ENCODE data around the gene FAM156A. TPM values are rescaled to one million over a fixed set of nuclear protein-coding genes. Genes with fewer than 3 reads are reported as not detected.
A peak's percentile ranks its signal among the peaks of the same experiment; 100 is the strongest.
"Not testable (repeated sequence)": the region's sequence is repeated elsewhere in the genome, so short reads cannot be mapped to it uniquely, and the experiment has no call there.

The FAM156A gene
- total RNA-seq, 2 experiments from 2014 or later = 18.5 to 21.0 TPM

DNA sequence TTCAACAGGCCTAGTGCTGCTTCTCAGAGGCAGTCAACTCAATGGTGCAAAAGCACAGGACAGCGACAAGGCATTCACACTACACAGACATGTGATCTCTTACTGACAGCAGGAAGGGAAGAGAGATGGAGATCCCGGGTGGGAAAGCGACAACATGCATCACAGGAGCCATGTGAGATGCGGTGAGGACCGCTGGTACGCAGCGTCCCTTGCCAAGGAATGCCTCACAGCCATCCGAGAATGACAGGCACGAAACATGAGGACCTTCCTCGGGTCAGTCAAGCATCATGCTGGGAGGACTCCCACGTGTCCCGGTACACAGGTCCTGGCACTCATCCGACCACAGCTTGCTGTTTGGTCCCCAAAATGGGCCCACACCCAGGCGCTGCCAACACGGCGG is 10.8 kb downstream of the FAM156A start:
- H3K27ac Mint-ChIP-seq; H3K36me3 Mint-ChIP-seq (ENCODE audit: low read depth); POLR2A ChIA-PET; H3K9me3 Mint-ChIP-seq; DNase-seq; H3K27me3 Mint-ChIP-seq; H3K4me1 Mint-ChIP-seq; CTCF ChIA-PET; H3K4me3 Mint-ChIP-seq: not testable (repeated sequence)

DNA sequence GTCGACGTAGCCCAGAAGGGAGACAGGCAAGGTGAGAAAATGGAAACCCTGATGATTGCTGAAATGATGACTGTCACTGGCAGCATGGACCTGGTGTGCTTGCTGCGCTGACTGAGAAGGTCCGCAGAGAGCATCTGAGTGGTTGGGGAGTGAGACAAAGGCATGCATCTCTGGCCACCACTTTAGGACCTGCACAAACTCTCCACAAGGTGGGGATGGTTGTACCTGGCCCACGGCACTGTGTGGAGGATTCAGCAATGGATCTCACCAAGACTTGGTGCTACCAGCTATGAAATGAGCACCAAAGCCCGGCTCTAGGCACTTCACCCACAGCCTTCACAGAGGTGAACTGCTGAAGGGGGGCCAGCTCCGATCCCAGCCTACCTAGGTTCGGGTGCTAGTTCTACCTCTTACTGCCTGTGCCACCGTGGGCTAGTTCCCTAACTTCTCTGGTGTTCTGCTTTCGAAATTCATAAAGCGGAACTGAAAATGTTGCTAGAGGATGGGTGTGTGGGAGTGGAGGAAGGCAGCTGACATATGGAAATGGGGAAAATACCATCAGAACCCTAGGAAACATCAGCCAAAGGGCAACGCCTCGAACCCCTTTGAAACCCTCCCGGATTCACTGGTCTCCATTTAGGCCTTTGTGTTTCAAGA is 12.4 kb downstream of the FAM156A start:
- H3K4me3 Mint-ChIP-seq; H3K27me3 Mint-ChIP-seq; H3K4me1 Mint-ChIP-seq; DNase-seq; H3K27ac Mint-ChIP-seq; H3K36me3 Mint-ChIP-seq (ENCODE audit: low read depth); H3K9me3 Mint-ChIP-seq; POLR2A ChIA-PET; CTCF ChIA-PET: not testable (repeated sequence)

DNA sequence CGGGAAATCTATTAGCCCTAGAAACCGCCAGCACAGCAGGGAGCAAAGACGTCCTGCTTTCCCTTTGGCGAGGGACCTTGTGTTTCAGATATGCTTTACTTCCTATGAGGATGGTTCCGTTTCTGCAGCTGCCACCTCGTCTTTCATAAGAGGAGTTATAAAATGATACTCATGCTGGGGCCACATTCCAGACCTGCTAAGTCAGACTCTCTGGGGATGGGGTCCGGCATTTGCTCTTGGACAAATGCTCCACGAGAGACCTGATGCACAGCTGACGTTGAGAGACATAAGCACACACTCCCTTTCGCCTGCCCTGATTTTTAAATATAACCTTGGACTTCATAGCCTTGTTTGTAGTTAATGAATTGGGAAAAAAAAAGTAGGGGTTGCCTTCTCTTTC is 16.6 kb downstream of the FAM156A start:
- H3K36me3 Mint-ChIP-seq (ENCODE audit: low read depth); H3K27ac Mint-ChIP-seq; DNase-seq; H3K4me1 Mint-ChIP-seq; H3K27me3 Mint-ChIP-seq; POLR2A ChIA-PET; H3K9me3 Mint-ChIP-seq; H3K4me3 Mint-ChIP-seq; CTCF ChIA-PET: not testable (repeated sequence)

DNA sequence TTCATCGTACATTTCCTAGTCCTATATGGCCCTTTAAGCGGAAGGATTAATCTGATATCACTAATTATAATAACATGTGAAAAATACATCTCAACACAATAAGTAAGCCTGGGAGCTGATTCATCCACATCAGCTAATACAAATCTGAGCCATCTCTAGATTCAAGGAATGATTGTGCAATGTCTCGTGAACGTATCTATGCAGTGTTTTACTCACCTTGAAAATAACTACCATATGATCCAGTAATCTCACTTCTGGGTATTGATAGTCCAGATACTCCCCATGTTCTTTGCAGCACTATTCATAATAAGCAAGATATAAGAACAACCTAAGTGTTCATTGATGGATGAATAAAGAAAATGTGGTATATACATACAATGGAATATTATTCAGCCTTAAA is 17.6 kb downstream of the FAM156A start:
- H3K4me1 Mint-ChIP-seq; CTCF ChIA-PET; H3K27me3 Mint-ChIP-seq; H3K36me3 Mint-ChIP-seq (ENCODE audit: low read depth); DNase-seq; H3K4me3 Mint-ChIP-seq; POLR2A ChIA-PET; H3K27ac Mint-ChIP-seq; H3K9me3 Mint-ChIP-seq: not testable (repeated sequence)

DNA sequence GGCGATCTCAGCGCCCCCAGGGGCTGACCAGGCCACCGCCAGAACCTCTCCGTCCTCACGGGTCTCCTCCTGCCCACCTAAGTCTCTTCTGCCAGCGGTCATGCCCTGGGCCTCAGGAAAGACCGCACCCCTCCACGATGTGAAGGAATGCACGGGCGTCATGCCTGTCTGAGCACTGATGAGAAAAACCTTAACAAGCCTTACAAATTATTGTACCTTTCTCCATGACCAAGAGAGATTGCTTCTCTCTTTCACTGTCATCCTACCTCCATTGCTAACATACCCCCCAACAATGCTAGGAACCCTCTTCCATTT is 22.9 kb downstream of the FAM156A start:
- peak overlapping the region; percentile 82 for H3K4me3 Mint-ChIP-seq
- not testable (repeated sequence) for H3K9me3 Mint-ChIP-seq; DNase-seq; H3K27me3 Mint-ChIP-seq; H3K36me3 Mint-ChIP-seq (ENCODE audit: low read depth); H3K4me1 Mint-ChIP-seq
- peak overlapping the region; percentile 94 for H3K27ac Mint-ChIP-seq
- CTCF ChIA-PET = interaction anchor here (0.7 to 1.1 kb wide), 3 partner anchors 11 to 146 kb away, joined by 4 to 12 read pairs (median 4); partner anchors contain the start of gene TSPYL2
- POLR2A ChIA-PET = interaction anchor here (1.0 kb wide), 2 partner anchors 15 to 60 kb away, joined by 3 to 5 read pairs; no protein-coding TSS in a partner anchor

DNA sequence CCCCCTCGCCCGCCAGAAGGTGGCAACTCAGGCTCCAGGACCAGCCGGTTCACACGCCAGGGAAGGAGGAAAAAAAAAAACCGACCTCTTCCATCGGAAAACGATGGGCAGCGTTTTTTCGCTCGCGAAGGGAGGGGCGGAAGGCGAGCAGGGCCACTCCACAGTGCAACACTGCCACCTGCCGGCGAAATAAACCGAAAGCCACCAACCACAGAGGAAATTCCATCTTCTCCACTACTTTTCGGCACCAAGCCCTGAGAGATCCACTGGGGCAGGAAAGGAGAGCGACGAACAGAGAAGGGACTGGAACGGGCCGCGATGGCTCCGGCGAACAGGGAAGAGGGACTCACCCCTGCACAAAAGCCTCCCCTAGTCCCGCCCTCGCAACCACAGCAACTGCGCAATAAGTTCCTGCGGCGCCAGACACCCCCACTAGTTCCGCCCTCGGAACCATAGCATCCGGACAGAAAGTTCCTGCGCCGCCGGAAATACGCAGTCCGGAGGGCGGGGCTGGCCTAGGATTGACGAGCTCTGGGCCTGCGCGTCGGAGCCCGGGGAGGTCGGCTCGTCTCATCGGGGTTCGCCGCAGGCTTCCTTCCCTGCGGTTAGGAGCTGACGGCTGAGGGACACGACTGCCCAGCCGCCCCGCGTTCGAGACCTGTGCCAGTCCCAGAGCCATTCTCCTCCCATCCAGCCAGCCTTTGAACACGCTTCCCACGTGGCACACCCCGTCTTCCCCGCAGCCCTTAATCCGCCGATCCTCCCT is 23.4 kb downstream of the FAM156A start:
- no peaks in the 10 kb centered on the region for H3K27me3 Mint-ChIP-seq
- peaks cover 4% of the 10 kb centered on the region for H3K36me3 Mint-ChIP-seq (ENCODE audit: low read depth)
- peak overlapping the region; percentile 82 for H3K4me3 Mint-ChIP-seq
- H3K4me1 Mint-ChIP-seq = peaks cover 8% of the 10 kb centered on the region
- ChIA-PET POLR2A (interaction anchor here (1.0 kb wide), 2 partner anchors 15 to 61 kb away, joined by 3 to 5 read pairs; no protein-coding TSS in a partner anchor), CTCF (interaction anchor here (0.7 to 1.1 kb wide), 3 partner anchors 11 to 147 kb away, joined by 4 to 12 read pairs (median 4); partner anchors contain the start of gene TSPYL2)
- peak overlapping the region; percentile 94 for H3K27ac Mint-ChIP-seq
- DNase-seq = peak; percentile 92
- H3K9me3 Mint-ChIP-seq = no peaks in the 10 kb centered on the region

DNA sequence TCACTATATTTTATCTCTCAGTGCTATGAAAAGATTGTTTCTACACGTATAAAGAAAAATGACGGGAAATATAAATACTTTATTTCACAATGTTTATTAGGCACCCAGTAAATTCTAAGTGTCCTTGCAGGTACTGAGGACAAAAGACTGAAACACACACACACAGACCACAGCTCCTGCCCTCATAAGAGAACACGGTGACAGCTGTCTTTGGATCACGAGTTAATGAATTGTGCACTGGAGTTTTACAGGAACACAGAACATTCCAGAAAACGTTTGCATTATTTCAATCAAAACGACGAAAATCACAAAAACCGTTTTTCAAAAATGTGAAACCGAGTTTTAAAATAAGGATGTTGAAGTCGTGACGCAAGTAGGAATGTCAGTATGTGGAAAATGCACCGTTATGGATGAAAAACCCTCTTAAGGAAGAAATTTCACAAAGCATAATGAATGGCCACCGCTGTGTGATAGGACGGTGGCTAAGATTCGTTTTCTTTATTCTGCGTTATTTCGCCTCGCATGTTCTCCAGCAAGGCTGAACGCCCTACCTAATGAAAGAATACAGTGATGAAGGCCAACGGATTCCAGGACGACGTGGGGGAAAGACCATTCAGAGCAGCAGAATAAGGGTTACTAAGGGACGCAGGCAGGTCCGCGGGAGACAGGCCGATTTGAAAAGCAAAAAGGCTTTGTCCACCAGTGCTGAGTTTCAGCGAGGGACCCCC is 24.2 kb downstream of the FAM156A start:
- Mint-ChIP-seq H3K4me3 (peak overlapping the region; percentile 82), H3K36me3 (ENCODE audit: low read depth) (peaks cover 4% of the 10 kb centered on the region), H3K4me1 (peaks cover 8% of the 10 kb centered on the region), H3K27me3 (peaks cover 2% of the 10 kb centered on the region), H3K9me3 (no peaks in the 10 kb centered on the region), H3K27ac (peak overlapping the region; percentile 94)
- ChIA-PET CTCF (no interaction called here), POLR2A (no interaction called here)
- DNase-seq = no peak

DNA sequence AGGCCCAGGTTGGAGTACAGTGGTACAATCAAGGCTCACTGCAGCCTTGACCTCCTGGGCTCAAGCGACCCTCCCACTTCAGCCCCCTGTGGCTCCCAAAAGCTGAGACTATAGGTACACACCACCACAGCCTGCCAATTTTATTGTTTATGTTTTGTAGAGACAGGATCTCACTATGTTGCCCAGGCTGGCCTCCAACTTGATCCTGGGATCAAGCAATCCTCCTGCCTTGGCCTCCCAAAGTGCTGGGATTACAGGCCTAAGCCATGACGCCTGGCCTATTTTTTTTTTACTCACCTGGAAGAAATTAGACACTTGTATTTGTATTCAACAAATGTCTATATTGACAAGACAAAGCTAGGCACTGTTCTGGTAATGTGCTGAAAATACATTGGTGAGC is 25.1 kb downstream of the FAM156A start:
- CTCF ChIA-PET = no interaction called here
- no peak overlapping the region for H3K27ac Mint-ChIP-seq
- POLR2A ChIA-PET = no interaction called here

DNA sequence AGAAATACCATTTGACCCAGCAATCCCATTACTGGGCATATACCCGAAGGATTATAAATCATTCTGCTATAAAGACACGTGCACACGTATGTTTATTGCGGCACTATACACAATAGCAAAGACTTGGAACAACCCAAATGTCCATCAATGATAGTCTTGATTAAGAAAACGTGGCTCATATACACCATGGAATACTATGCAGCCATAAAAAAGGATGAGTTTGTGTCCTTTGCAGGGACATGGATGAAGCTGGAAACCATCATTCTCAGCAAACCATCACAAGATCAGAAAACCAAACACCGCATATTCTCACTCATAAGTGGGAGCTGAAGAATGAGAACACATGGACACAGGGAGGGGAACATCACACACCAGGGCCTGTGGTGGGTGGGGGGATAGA is 28.1 kb downstream of the FAM156A start:
- Mint-ChIP-seq H3K4me1 (peaks cover 14% of the 10 kb centered on the region), H3K27me3 (peaks cover 13% of the 10 kb centered on the region)
- CTCF ChIA-PET; POLR2A ChIA-PET; H3K27ac Mint-ChIP-seq; DNase-seq; H3K36me3 Mint-ChIP-seq (ENCODE audit: low read depth); H3K4me3 Mint-ChIP-seq; H3K9me3 Mint-ChIP-seq: not testable (repeated sequence)

More for the DNA sequence above, 25.1 kb downstream of the FAM156A start:
- H3K27me3 Mint-ChIP-seq = peaks cover 4% of the 10 kb centered on the region
- H3K4me1 Mint-ChIP-seq = peaks cover 8% of the 10 kb centered on the region
- DNase-seq = no peak
- peaks cover 4% of the 10 kb centered on the region for H3K36me3 Mint-ChIP-seq (ENCODE audit: low read depth)
- H3K4me3 Mint-ChIP-seq = no peak overlapping the region
- H3K9me3 Mint-ChIP-seq = no peaks in the 10 kb centered on the region

DNA sequence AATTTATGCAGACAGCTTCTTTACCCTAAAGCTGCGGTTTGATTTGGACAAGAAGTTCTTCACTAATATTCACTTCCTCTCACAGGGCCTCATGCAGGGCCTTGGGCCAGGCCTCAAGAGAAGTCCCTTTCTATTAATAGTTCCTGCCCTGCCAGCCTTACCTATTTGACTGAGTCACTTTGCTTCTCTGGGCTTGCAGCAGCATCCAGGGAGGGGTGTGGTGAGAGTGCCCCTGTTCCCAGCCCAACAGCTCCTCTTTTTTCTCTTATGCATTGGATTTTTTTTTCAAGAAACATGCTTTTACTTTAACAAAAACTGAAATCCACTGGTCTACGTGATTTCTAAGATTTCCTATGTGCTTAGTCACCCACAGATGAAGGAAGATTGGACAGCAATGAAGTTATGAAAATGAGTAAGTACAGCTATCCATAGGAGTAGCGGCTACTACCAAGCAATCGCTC is 34.5 kb downstream of the FAM156A start:
- POLR2A ChIA-PET = no interaction called here
- H3K9me3 Mint-ChIP-seq = no peaks in the 10 kb centered on the region
- no peaks in the 10 kb centered on the region for H3K36me3 Mint-ChIP-seq (ENCODE audit: low read depth)
- CTCF ChIA-PET = interaction anchor here (1.1 kb wide), 1 partner anchor 11 kb away, joined by 4 read pairs; no protein-coding TSS in a partner anchor
- DNase-seq = no peak
- no peak overlapping the region for H3K4me3 Mint-ChIP-seq
- H3K27ac Mint-ChIP-seq = no peak overlapping the region
- peaks cover 23% of the 10 kb centered on the region for H3K4me1 Mint-ChIP-seq
- H3K27me3 Mint-ChIP-seq = peaks cover 11% of the 10 kb centered on the region

DNA sequence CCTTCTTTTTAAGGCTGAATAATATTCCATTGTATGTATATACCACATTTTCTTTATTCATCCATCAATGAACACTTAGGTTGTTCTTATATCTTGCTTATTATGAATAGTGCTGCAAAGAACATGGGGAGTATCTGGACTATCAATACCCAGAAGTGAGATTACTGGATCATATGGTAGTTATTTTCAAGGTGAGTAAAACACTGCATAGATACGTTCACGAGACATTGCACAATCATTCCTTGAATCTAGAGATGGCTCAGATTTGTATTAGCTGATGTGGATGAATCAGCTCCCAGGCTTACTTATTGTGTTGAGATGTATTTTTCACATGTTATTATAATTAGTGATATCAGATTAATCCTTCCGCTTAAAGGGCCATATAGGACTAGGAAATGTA is 43.6 kb downstream of the FAM156A start:
- DNase-seq; H3K27ac Mint-ChIP-seq; CTCF ChIA-PET; H3K36me3 Mint-ChIP-seq (ENCODE audit: low read depth); POLR2A ChIA-PET; H3K4me3 Mint-ChIP-seq; H3K4me1 Mint-ChIP-seq; H3K27me3 Mint-ChIP-seq; H3K9me3 Mint-ChIP-seq: not testable (repeated sequence)

DNA sequence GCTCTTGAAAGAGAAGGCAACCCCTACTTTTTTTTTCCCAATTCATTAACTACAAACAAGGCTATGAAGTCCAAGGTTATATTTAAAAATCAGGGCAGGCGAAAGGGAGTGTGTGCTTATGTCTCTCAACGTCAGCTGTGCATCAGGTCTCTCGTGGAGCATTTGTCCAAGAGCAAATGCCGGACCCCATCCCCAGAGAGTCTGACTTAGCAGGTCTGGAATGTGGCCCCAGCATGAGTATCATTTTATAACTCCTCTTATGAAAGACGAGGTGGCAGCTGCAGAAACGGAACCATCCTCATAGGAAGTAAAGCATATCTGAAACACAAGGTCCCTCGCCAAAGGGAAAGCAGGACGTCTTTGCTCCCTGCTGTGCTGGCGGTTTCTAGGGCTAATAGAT is 44.6 kb downstream of the FAM156A start:
- H3K36me3 Mint-ChIP-seq (ENCODE audit: low read depth); POLR2A ChIA-PET; H3K4me3 Mint-ChIP-seq; CTCF ChIA-PET; H3K4me1 Mint-ChIP-seq; H3K27ac Mint-ChIP-seq; DNase-seq; H3K9me3 Mint-ChIP-seq; H3K27me3 Mint-ChIP-seq: not testable (repeated sequence)

DNA sequence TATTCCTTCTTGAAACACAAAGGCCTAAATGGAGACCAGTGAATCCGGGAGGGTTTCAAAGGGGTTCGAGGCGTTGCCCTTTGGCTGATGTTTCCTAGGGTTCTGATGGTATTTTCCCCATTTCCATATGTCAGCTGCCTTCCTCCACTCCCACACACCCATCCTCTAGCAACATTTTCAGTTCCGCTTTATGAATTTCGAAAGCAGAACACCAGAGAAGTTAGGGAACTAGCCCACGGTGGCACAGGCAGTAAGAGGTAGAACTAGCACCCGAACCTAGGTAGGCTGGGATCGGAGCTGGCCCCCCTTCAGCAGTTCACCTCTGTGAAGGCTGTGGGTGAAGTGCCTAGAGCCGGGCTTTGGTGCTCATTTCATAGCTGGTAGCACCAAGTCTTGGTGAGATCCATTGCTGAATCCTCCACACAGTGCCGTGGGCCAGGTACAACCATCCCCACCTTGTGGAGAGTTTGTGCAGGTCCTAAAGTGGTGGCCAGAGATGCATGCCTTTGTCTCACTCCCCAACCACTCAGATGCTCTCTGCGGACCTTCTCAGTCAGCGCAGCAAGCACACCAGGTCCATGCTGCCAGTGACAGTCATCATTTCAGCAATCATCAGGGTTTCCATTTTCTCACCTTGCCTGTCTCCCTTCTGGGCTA is 48.9 kb downstream of the FAM156A start:
- H3K27me3 Mint-ChIP-seq; H3K27ac Mint-ChIP-seq; POLR2A ChIA-PET; CTCF ChIA-PET; H3K4me1 Mint-ChIP-seq; H3K9me3 Mint-ChIP-seq; DNase-seq; H3K36me3 Mint-ChIP-seq (ENCODE audit: low read depth); H3K4me3 Mint-ChIP-seq: not testable (repeated sequence)

Measured in activated CD4-positive, alpha-beta memory T cell treated with anti-CD3 and anti-CD28 coated beads, Interleukin-2, amount 10 ng/mL, durations not matched to agents 7 days and 5 days (primary cell).